Astrocyte (in vitro differentiated cells and primary cell): ENCODE data around the gene HMGB4. TPM values are rescaled to one million over a fixed set of nuclear protein-coding genes. Genes with fewer than 3 reads are reported as not detected.

Experiments used
- DNase-seq: peaks from one replicate; pipeline ENCODE4 v3.0.0-alpha.2; 2010; ENCODE audit warnings: low read depth
- FAIRE-seq: peaks from 2 replicates; lab custom pipeline; 2011; peaks lifted over from hg19 to GRCh38; lab: Jason Lieb, UNC
- H2AFZ ChIP-seq: 2 replicates; pipeline ENCODE4 v1.6.0; 2012; ENCODE audit warnings: low read depth, low read length, inconsistent platforms
- H3K27ac ChIP-seq: 2 replicates; pipeline ENCODE4 v1.5.1; 2011; ENCODE audit warnings: low read depth, low read length, inconsistent platforms
- H3K27me3 ChIP-seq: 2 replicates; pipeline ENCODE4 v1.6.0; 2011; ENCODE audit warnings: low read length, inconsistent platforms; ENCODE audit not compliant: insufficient read depth
- H3K36me3 ChIP-seq: 2 replicates; pipeline ENCODE4 v1.5.1; 2011; ENCODE audit warnings: low read length, inconsistent platforms; ENCODE audit not compliant: insufficient read depth
- H3K4me1 ChIP-seq: 2 replicates; pipeline ENCODE4 v1.5.1; 2011; ENCODE audit warnings: low read length, inconsistent platforms; ENCODE audit not compliant: insufficient read depth
- H3K4me2 ChIP-seq: 2 replicates; pipeline ENCODE4 v1.6.0; 2012; ENCODE audit warnings: low read length, inconsistent platforms
- H3K4me3 ChIP-seq: 2 replicates; pipeline ENCODE4 v1.5.1; 2011; ENCODE audit warnings: low read depth, mild to moderate bottlenecking, low read length, inconsistent platforms; ENCODE audit not compliant: insufficient read depth
- H3K79me2 ChIP-seq: 2 replicates; pipeline ENCODE4 v1.6.0; 2012; ENCODE audit warnings: mild to moderate bottlenecking, low read length, inconsistent platforms; ENCODE audit not compliant: insufficient read depth
- H3K9ac ChIP-seq: 2 replicates; pipeline ENCODE4 v1.6.0; 2012; ENCODE audit warnings: mild to moderate bottlenecking, low read length, inconsistent platforms
- H3K9me3 ChIP-seq: 2 replicates; pipeline ENCODE4 v1.5.1; 2012; ENCODE audit warnings: low read depth, mild to moderate bottlenecking, low read length, inconsistent platforms; ENCODE audit not compliant: insufficient read depth
- H4K20me1 ChIP-seq: 2 replicates; pipeline ENCODE4 v1.6.0; 2012; ENCODE audit warnings: low read length, inconsistent platforms; ENCODE audit not compliant: insufficient read depth
- H3K27ac Mint-ChIP-seq: one replicate; pipeline ENCODE4 v1.8.0; 2021; ENCODE audit warnings: mild to moderate bottlenecking, mixed read lengths; ENCODE audit not compliant: unreplicated experiment
- H3K27me3 Mint-ChIP-seq: one replicate; pipeline ENCODE4 v1.8.0; 2021; ENCODE audit warnings: low read depth, mixed read lengths; ENCODE audit not compliant: unreplicated experiment
- H3K36me3 Mint-ChIP-seq: one replicate; pipeline ENCODE4 v1.8.0; 2021; ENCODE audit warnings: low read depth, mixed read lengths; ENCODE audit not compliant: unreplicated experiment
- H3K4me1 Mint-ChIP-seq: one replicate; pipeline ENCODE4 v1.8.0; 2021; ENCODE audit warnings: low read depth, mixed read lengths; ENCODE audit not compliant: unreplicated experiment
- H3K4me3 Mint-ChIP-seq: one replicate; pipeline ENCODE4 v1.8.0; 2021; ENCODE audit warnings: mild to moderate bottlenecking, moderate library complexity, mixed read lengths; ENCODE audit not compliant: unreplicated experiment
- H3K9me3 Mint-ChIP-seq: one replicate; pipeline ENCODE4 v1.8.0; 2021; ENCODE audit warnings: mild to moderate bottlenecking, mixed read lengths; ENCODE audit not compliant: unreplicated experiment
- CTCF ChIP-seq: IDR thresholded peaks from 2 replicates; pipeline ENCODE4 v1.5.1; 2011; ENCODE audit warnings: low read depth, mild to moderate bottlenecking, inconsistent platforms, low read length, moderate library complexity; ENCODE audit not compliant: insufficient read depth
- EZH2 ChIP-seq: IDR thresholded peaks from 2 replicates; pipeline ENCODE4 v1.6.1; 2012; ENCODE audit warnings: mild to moderate bottlenecking, low read length, inconsistent platforms; ENCODE audit not compliant: insufficient read depth
- total RNA-seq: library from RNA; stranded (reverse); gene quantifications from 2 replicates; pipeline ENCODE4 v1.2.1, GENCODE V29; 2021

The HMGB4 gene
- total RNA-seq, 1 donor from 2014 or later, result not detected

- Histone ChIP-seq H3K27me3 (no peaks in the 10 kb centered on the region), H2AFZ (no peak overlapping the region), H4K20me1 (peaks cover 16% of the 10 kb centered on the region), H3K9ac (no peak overlapping the region), H3K27ac (no peak overlapping the region), H3K4me3 (no peak overlapping the region), H3K79me2 (no peaks in the 10 kb centered on the region), H3K9me3 (no peaks in the 10 kb centered on the region), H3K36me3 (no peaks in the 10 kb centered on the region), H3K4me2 (no peak overlapping the region), H3K4me1 (no peaks in the 10 kb centered on the region)
- no peak overlapping the region for H3K27ac Mint-ChIP-seq
- H3K9me3 Mint-ChIP-seq, result no peaks in the 10 kb centered on the region
- FAIRE-seq (no peak), DNase-seq (no peak)
- H3K27me3 Mint-ChIP-seq, result no peaks in the 10 kb centered on the region
- TF ChIP-seq CTCF (no peak), EZH2 (no peak)
- no peak overlapping the region for H3K4me3 Mint-ChIP-seq
- H3K4me1 Mint-ChIP-seq, result no peaks in the 10 kb centered on the region
- H3K36me3 Mint-ChIP-seq, result no peaks in the 10 kb centered on the region
Observed at GRCh38 chr1:33886496-33886895, 22.6 kb downstream of the HMGB4 start.

GRCh38 chr1:33893147-33893830 lies 29.4 kb downstream of the HMGB4 start:
- H3K36me3 Mint-ChIP-seq, result peaks cover 6% of the 10 kb centered on the region
- peaks cover 9% of the 10 kb centered on the region for H4K20me1 ChIP-seq
- DNase-seq (peak; percentile 84), FAIRE-seq (peak; percentile 79)
- peak overlapping the region; percentile 8 for H3K9ac ChIP-seq
- H3K36me3 ChIP-seq, result no peaks in the 10 kb centered on the region
- H3K27me3 ChIP-seq, result no peaks in the 10 kb centered on the region
- H3K4me3 ChIP-seq, result no peak overlapping the region
- peaks cover 4% of the 10 kb centered on the region for H3K27me3 Mint-ChIP-seq
- H3K27ac Mint-ChIP-seq, result peak overlapping the region; percentile 66
- H3K4me2 ChIP-seq, result peak overlapping the region; percentile 27
- H2AFZ ChIP-seq, result no peak overlapping the region
- TF ChIP-seq CTCF (no peak), EZH2 (no peak)
- peaks cover 11% of the 10 kb centered on the region for H3K4me1 ChIP-seq
- peaks cover 20% of the 10 kb centered on the region for H3K4me1 Mint-ChIP-seq
- H3K4me3 Mint-ChIP-seq, result no peak overlapping the region
- H3K9me3 Mint-ChIP-seq, result no peaks in the 10 kb centered on the region
- peak overlapping the region; percentile 12 for H3K27ac ChIP-seq
- H3K9me3 ChIP-seq, result no peaks in the 10 kb centered on the region
- H3K79me2 ChIP-seq, result no peaks in the 10 kb centered on the region

GRCh38 chr1:33895396-33895795 lies 31.5 kb downstream of the HMGB4 start:
- Histone ChIP-seq H4K20me1 (peaks cover 9% of the 10 kb centered on the region), H3K36me3 (no peaks in the 10 kb centered on the region), H3K4me3 (no peak overlapping the region), H3K9ac (no peak overlapping the region), H3K9me3 (no peaks in the 10 kb centered on the region), H2AFZ (no peak overlapping the region), H3K79me2 (no peaks in the 10 kb centered on the region), H3K27me3 (no peaks in the 10 kb centered on the region), H3K4me2 (no peak overlapping the region), H3K4me1 (peaks cover 11% of the 10 kb centered on the region), H3K27ac (no peak overlapping the region)
- no peaks in the 10 kb centered on the region for H3K9me3 Mint-ChIP-seq
- TF ChIP-seq EZH2 (no peak), CTCF (no peak)
- H3K27me3 Mint-ChIP-seq, result peaks cover 4% of the 10 kb centered on the region
- no peak overlapping the region for H3K27ac Mint-ChIP-seq
- H3K4me3 Mint-ChIP-seq, result no peak overlapping the region
- peaks cover 6% of the 10 kb centered on the region for H3K36me3 Mint-ChIP-seq
- DNase-seq, result no peak
- no peak for FAIRE-seq
- H3K4me1 Mint-ChIP-seq, result peaks cover 21% of the 10 kb centered on the region
